ENCODE measurements around the gene LTBP3. TPM values are rescaled to one million over a fixed set of nuclear protein-coding genes. Genes with fewer than 3 reads are reported as not detected.

LTBP3 gene
- polyA plus RNA-seq, 1 donor from 2014 or later: 4.6 TPM

DNA sequence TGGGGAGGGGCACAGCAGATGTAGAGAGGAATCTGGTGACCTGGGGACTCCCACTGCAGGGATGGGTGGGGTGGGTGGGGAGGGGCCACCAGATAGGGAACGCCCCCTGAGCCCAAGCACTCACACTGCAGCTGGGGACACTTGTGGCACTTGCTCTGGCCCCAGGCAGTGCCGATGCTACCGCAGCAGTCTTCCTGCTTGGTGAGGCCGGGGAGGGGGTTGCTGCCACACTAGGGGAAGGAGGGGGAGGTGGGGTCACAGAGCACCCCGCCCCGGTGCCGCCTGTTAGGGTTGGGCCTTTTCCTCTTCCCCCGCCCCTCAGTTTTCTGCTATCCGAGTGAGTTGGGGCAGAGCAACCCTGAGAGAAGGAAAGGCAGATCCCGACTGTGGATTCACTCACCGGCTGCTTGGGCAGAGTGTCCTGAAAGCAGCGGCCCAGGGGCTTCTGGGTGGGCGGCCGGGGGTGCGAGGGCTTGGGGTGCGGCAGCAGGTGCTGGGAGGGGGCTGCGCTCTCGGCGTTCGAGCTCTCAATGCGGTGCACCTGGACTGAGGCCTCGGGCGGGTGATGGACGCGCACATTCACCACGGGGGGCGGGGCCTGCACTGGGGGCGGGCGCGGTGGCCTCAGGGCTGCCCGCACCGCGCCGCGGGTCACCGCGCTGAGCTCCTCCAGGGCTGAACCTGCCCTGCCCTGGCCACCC, 4.7 kb downstream of the LTBP3 start:
- no peaks in the 10 kb centered on the region for H3K79me2 ChIP-seq (replicated peaks; ENCODE audit: insufficient read depth, low read length)
- H4K20me1 ChIP-seq (ENCODE audit: insufficient read depth): no peaks in the 10 kb centered on the region
- H3K4me2 ChIP-seq (ENCODE audit: low read length): no peak overlapping the region
- H3K36me3 ChIP-seq (ENCODE audit: insufficient read depth, low read length): no peaks in the 10 kb centered on the region
- no peak overlapping the region for H3K27ac ChIP-seq (ENCODE audit: low read length)
- TF ChIP-seq, protein P1, sequence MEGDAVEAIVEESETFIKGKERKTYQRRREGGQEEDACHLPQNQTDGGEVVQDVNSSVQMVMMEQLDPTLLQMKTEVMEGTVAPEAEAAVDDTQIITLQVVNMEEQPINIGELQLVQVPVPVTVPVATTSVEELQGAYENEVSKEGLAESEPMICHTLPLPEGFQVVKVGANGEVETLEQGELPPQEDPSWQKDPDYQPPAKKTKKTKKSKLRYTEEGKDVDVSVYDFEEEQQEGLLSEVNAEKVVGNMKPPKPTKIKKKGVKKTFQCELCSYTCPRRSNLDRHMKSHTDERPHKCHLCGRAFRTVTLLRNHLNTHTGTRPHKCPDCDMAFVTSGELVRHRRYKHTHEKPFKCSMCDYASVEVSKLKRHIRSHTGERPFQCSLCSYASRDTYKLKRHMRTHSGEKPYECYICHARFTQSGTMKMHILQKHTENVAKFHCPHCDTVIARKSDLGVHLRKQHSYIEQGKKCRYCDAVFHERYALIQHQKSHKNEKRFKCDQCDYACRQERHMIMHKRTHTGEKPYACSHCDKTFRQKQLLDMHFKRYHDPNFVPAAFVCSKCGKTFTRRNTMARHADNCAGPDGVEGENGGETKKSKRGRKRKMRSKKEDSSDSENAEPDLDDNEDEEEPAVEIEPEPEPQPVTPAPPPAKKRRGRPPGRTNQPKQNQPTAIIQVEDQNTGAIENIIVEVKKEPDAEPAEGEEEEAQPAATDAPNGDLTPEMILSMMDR (IDR thresholded peaks at IDR 0.05; ENCODE audit: poor library complexity, severe bottlenecking): no peak
- TF ChIP-seq EZH2 (IDR thresholded peaks at IDR 0.05; ENCODE audit: borderline replicate concordance, insufficient read depth, low read length, poor library complexity, severe bottlenecking) (no peak), POLR2AphosphoS5 (IDR thresholded peaks at IDR 0.05) (no peak), TAF1 (IDR thresholded peaks at IDR 0.05; ENCODE audit: low read depth) (no peak), SMC3 (conservative IDR thresholded peaks at IDR 0.05; ENCODE audit: poor library complexity) (no peak), RAD21 (conservative IDR thresholded peaks at IDR 0.05) (no peak)
- TF ChIP-seq, protein P2, sequence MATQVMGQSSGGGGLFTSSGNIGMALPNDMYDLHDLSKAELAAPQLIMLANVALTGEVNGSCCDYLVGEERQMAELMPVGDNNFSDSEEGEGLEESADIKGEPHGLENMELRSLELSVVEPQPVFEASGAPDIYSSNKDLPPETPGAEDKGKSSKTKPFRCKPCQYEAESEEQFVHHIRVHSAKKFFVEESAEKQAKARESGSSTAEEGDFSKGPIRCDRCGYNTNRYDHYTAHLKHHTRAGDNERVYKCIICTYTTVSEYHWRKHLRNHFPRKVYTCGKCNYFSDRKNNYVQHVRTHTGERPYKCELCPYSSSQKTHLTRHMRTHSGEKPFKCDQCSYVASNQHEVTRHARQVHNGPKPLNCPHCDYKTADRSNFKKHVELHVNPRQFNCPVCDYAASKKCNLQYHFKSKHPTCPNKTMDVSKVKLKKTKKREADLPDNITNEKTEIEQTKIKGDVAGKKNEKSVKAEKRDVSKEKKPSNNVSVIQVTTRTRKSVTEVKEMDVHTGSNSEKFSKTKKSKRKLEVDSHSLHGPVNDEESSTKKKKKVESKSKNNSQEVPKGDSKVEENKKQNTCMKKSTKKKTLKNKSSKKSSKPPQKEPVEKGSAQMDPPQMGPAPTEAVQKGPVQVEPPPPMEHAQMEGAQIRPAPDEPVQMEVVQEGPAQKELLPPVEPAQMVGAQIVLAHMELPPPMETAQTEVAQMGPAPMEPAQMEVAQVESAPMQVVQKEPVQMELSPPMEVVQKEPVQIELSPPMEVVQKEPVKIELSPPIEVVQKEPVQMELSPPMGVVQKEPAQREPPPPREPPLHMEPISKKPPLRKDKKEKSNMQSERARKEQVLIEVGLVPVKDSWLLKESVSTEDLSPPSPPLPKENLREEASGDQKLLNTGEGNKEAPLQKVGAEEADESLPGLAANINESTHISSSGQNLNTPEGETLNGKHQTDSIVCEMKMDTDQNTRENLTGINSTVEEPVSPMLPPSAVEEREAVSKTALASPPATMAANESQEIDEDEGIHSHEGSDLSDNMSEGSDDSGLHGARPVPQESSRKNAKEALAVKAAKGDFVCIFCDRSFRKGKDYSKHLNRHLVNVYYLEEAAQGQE (IDR thresholded peaks at IDR 0.05; ENCODE audit: borderline replicate concordance): no peak
- H3K4me3 ChIP-seq (ENCODE audit: low read length): no peak overlapping the region
- H3K9me3 ChIP-seq (ENCODE audit: low read length): no peaks in the 10 kb centered on the region
- H3K9ac ChIP-seq (ENCODE audit: low read length): no peak overlapping the region
- H3K27me3 ChIP-seq (ENCODE audit: insufficient read depth, low read depth, low read length): no peaks in the 10 kb centered on the region
- no peak overlapping the region for H2AFZ ChIP-seq (ENCODE audit: low read depth, low read length)
- no peaks in the 10 kb centered on the region for H3F3A ChIP-seq (ENCODE audit: insufficient read depth, low read length, poor library complexity, severe bottlenecking)
- no peaks in the 10 kb centered on the region for H3K9me2 ChIP-seq (ENCODE audit: insufficient read depth, low read length)

DNA sequence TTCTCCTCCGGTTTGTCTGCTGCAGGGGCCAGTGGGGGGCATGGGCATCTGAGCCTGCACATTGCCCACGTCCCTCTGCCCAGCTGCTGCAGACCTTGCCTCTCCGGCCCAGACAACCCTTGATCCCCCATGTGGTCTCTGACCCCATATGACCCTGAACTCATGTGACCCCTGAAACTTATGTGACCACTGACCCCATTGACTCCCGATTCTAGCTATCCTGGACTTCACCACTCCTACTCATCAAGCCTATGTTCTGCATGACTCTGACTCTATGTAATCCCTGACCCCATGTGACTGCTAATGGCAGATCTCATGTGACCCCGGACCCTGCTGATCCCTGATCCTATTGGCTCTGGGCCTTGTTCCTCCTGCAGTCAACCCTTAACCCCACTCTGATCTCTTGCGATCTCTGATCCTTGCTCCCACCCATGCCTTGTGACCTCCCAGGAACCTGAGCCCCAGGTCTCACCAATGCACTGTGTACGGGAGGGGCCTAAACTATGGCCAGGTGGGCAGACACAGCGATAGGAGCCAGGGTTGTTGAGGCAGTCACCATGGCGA, 5.7 kb downstream of the LTBP3 start:
- Histone ChIP-seq H3K79me2 (replicated peaks; ENCODE audit: insufficient read depth, low read length) (no peaks in the 10 kb centered on the region), H3F3A (ENCODE audit: insufficient read depth, low read length, poor library complexity, severe bottlenecking) (no peaks in the 10 kb centered on the region), H2AFZ (ENCODE audit: low read depth, low read length) (no peak overlapping the region), H3K9ac (ENCODE audit: low read length) (no peak overlapping the region), H3K36me3 (ENCODE audit: insufficient read depth, low read length) (no peaks in the 10 kb centered on the region), H3K27me3 (ENCODE audit: insufficient read depth, low read depth, low read length) (peaks cover 7% of the 10 kb centered on the region), H3K27ac (ENCODE audit: low read length) (no peak overlapping the region), H3K4me2 (ENCODE audit: low read length) (no peak overlapping the region), H4K20me1 (ENCODE audit: insufficient read depth) (no peaks in the 10 kb centered on the region), H3K9me3 (ENCODE audit: low read length) (no peaks in the 10 kb centered on the region), H3K4me3 (ENCODE audit: low read length) (no peak overlapping the region), H3K9me2 (ENCODE audit: insufficient read depth, low read length) (no peaks in the 10 kb centered on the region)
- TF ChIP-seq EP300 (conservative IDR thresholded peaks at IDR 0.05; ENCODE audit: poor library complexity, severe bottlenecking): no peak
- TF ChIP-seq TAF1 (IDR thresholded peaks at IDR 0.05; ENCODE audit: low read depth): no peak
- TF ChIP-seq, protein P1 (IDR thresholded peaks at IDR 0.05; ENCODE audit: poor library complexity, severe bottlenecking): no peak
- TF ChIP-seq RAD21 (conservative IDR thresholded peaks at IDR 0.05): no peak
- no peak for TF ChIP-seq SMC3 (conservative IDR thresholded peaks at IDR 0.05; ENCODE audit: poor library complexity)
- TF ChIP-seq MXI1 (conservative IDR thresholded peaks at IDR 0.05; ENCODE audit: poor library complexity, severe bottlenecking): no peak

Measured in neural cell (in vitro differentiated cells).